AG09319 (cell line): Measurements from ENCODE around the gene ARHGAP31.
"Not testable (repeated sequence)": the region's sequence is repeated elsewhere in the genome, so short reads cannot be mapped to it uniquely, and the experiment has no call there.

ENCODE experiments used
- DNase-seq: peaks from one replicate; pipeline ENCODE4 v3.0.0-alpha.2; 2010; ENCODE audit warnings: low read depth; ENCODE audit errors: extremely low read depth
- CTCF ChIP-seq: IDR thresholded peaks from 2 replicates; pipeline ENCODE4 v1.5.1; 2011; ENCODE audit warnings: low read depth, mild to moderate bottlenecking, inconsistent platforms, low read length, moderate library complexity

The ARHGAP31 gene

GRCh38 chr3:119261055-119261454, 33.1 kb upstream of the ARHGAP31 start:
- TF ChIP-seq CTCF = no peak
- no peak for DNase-seq

- not testable (repeated sequence) for DNase-seq
Observed at GRCh38 chr3:119270212-119270611, 24.0 kb upstream of the ARHGAP31 start.

- DNase-seq = no peak
- TF ChIP-seq CTCF = no peak
Observed at GRCh38 chr3:119276680-119277079, 17.5 kb upstream of the ARHGAP31 start.

GRCh38 chr3:119279101-119279554, 15.1 kb upstream of the ARHGAP31 start:
- no peak for TF ChIP-seq CTCF
- DNase-seq = no peak

- no peak for TF ChIP-seq CTCF
- DNase-seq = no peak
Observed at GRCh38 chr3:119279584-119280243, 14.5 kb upstream of the ARHGAP31 start.

- no peak for TF ChIP-seq CTCF
- DNase-seq = no peak
Observed at GRCh38 chr3:119288669-119289403, 5.3 kb upstream of the ARHGAP31 start.

GRCh38 chr3:119289404-119289770, 4.8 kb upstream of the ARHGAP31 start:
- no peak for DNase-seq
- no peak for TF ChIP-seq CTCF

GRCh38 chr3:119290613-119291012, 3.6 kb upstream of the ARHGAP31 start:
- no peak for TF ChIP-seq CTCF
- DNase-seq = no peak
